Stimulated activated CD4-positive, alpha-beta T cell treated with anti-CD3 and anti-CD28 coated beads, Interleukin-4, amount 100 ng/mL, for 4 hours (primary cell): Measurements from ENCODE around the gene CPNE5.
A peak's percentile ranks its signal among the peaks of the same experiment; 100 is the strongest.

Experiments
- DNase-seq, 2 experiments: peaks; one replicate each; pipeline ENCODE4 v3.0.0-alpha.2; 2020

Gene CPNE5

GRCh38 chr6:36856277-36856676, 17.0 kb upstream of the CPNE5 start:
- DNase-seq: no peak

DNA sequence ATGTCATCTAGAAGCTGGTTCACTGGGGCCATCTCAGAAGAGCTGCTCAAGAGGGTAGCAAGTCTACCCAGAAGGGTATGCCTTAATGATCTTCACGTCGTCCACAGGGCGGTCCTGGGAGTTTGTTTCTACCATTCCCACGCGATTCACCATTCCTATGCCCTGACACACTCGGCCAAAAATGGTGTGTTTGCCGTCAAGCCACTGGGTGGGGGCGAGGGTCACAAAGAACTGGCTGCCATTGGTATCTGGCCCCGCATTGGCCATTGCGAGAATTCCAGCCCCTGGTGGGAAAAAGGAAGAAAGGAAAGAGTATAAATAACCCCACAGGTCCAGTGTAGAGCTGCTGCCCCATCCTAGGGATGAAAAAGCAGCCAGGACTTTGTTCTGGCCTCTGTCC, 16.5 kb upstream of the CPNE5 start:
- DNase-seq: no peak

GRCh38 chr6:36853325-36853724, 14.1 kb upstream of the CPNE5 start:
- DNase-seq: no peak

GRCh38 chr6:36852481-36853147, 13.4 kb upstream of the CPNE5 start:
- no peak for DNase-seq

GRCh38 chr6:36851626-36852025, 12.4 kb upstream of the CPNE5 start:
- DNase-seq: no peak

- DNase-seq: peak in 1 of 2 experiments; percentile 24
These were observed 11.9 kb upstream of the CPNE5 start for GRCh38 chr6:36851149-36851614.

DNA sequence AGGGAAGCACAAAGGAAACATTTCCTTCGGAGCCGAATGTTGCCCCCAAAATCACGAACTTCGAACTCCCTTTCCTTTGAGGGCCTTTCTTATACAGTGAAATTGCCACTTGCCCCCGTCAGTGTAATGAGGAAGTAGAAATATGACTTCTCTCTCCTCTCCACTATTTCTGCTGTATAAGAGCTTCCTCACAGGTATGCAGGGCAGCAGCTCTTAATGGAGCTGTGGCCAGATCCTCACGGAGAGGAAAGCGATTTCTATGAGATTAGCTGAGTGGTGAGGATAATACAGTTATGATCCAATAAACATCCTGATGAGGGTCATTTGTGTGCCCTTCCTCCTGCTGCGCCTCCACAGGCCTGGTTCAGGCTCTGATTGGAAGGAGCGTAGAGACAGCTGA, 10.8 kb upstream of the CPNE5 start:
- DNase-seq: no peak

DNA sequence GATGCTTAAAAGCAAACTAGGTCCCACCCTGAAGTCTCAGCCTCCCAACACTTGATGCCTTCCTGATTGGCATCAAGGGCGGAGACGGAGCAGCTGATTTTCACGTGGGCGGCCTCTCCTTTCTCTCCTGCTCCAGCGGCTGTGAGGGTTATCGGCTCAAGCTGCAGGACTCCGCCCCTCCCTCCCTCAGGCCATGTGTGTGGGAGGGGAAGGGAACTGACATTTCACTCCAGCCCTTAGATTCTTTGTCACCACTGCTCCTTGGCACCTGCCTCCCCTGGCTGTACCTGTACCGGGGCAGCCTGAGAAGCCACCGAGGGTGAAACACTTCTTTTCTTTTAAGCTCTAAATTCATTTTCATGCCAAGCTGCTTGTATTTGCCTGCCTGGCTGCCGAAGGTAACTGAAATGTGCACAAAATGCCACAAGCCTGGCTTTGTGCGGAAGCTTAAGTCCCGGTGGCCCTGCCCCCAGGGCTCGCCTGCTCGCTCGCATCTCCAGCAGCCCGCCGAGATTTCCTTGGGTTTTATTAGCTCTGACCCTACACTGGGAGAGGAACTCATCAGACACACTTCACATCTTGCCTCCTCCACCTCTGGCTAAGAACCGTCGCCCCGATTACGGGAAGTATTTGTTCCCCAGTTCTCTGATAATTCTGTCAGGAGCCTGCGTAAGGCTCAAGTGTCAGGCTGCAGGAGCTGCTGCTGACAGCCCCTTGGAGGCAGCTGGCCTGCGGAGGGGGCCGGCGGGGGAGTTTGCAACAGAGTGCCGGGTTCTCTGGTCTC, 9.6 kb upstream of the CPNE5 start:
- no peak for DNase-seq

DNA sequence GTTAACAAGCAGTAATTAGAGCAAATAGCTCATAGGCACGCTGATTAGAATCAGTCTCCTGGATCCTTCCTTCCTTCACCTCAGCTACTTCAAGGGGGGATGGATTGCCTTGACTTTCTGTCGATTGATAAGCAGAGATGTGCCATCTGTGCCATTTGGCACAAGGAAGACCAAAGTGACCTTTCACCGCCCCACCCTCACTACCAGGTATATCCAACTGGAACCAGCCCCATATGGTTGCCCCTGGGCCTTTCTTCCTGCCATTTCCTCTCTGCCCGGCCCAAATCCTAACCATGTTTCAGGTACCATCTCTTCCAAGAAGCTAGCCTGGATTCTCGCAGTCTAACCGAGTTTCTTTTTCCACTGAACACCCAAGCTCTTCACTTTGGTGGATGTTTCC, 8.7 kb upstream of the CPNE5 start:
- no peak for DNase-seq

GRCh38 chr6:36847152-36847551, 7.9 kb upstream of the CPNE5 start:
- DNase-seq: no peak

- no peak for DNase-seq
These were observed 6.0 kb upstream of the CPNE5 start for GRCh38 chr6:36845233-36845632.

GRCh38 chr6:36844232-36845170, 5.3 kb upstream of the CPNE5 start:
- DNase-seq: no peak

DNA sequence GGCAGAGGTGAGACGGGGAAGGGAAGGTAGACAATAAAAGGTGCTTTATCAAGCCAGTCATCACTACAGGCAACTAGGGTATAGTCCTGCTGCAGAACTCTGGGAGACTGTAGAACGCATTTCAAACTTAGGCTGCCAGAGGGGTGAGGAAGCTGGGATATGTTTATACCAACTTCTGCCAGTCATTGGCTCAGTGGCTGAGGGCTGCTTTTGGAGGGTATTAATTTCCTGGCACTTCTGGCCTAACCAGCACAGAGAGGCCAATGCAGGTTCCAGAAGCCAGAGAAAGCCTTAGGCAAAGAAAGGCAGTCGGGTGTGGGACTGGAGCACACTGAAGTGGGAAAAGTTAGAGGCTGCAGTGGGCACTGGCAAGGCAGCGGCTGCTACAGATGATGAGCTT, 3.9 kb upstream of the CPNE5 start:
- no peak for DNase-seq

DNA sequence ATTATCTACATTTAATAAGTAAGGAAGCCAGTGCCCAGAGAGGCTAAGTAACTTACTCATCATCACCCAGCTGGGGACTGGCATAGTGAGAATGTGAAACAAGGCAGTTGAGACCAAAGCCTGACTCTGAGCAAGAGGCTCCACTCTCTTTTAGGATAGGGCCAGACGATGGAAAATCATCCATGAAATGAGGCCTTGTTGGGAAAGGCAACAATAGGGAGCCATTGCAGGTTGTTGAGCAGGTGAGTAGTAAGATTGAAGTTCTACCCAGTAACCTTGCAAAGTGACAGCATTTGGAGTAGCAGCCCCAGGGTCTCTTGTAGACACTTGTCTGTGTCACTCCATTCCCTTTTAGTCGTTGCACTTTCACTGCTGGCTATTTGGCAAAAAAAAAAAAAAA, 2.5 kb upstream of the CPNE5 start:
- no peak for DNase-seq

DNA sequence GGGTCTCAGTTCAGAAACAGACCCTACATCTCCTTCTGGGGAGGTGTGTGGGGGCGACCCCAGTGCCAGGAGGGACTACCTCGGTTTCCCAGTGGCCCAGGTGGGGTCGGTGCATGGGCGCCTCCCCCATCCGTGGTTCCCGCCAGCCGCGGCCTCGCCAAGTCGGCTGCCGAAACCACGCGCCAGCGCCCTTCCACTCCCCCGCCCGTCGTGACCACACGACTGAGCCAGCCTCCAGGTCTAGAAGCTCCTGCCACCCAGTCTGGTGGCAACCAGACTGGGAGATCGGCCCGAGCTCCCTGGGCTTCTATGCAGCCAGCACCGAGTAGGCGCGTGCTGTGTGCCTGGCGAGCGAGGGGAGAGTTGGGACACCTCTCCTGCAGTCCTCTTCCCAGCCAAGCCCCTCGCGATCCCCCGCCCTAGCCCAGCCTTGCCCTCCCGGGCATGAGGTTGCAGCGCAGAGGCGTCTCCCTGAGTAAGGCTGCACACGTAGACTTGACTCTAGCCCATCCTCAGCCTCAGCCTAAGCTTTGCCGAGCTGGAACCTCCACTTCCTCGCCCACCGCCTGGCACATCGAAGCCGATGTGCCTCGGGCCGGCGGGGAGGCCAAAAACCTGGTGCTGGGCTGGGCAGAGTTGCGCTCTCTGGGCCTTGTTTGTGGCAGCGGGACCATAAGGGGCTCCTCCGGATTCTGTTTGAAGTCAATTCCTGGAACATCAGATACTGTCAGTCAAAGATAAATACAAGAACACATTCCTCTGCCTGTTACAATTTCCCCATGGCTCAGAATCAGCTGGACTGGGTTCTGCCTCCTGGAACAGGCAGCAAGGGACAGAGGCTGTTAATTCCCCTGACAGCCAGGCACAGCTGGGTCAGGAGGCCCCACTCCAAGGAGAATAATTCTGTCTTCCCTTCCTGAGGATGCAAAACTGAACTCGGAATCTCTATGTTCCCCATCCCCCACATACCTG, 1.5 kb upstream of the CPNE5 start:
- peak; percentile 10 to 25 for DNase-seq

DNA sequence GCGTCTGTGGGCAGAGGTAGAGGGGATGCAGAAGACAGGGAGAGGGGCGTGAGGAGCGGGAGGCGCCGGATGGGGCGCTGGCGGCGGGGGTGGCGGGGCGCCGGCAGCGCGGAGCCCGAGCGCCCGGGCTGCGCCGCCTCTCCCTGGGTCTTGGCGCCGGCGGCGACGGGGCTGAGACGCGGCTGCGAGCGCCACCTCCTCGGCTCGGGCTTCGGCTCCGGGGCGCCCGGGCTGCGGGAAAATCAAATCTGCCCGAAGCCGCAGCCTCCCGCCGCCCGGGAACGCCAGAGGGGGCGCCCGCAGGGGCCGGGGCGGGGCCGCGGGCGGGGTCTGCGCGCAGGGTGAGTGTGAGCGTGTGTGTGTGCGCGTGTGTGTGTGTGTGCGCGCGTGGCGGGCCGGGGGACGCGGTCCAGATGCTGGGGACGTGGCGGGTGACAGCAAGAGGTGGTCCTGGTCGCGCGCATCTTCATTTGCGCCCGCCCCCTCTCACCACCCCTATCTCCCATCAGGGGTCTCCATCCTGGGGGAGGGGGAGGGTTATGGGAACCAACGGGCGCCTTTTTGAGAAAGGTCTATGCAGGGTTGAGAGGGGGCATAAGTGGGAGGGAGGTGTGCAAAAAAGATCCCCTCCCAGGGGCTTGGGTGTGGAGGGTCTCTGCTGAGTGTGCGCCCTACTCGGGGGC, 646 bp upstream of the CPNE5 start:
- peak; percentile 30 to 46 for DNase-seq

GRCh38 chr6:36837686-36838085, 1.6 kb downstream of the CPNE5 start:
- DNase-seq: no peak

- DNase-seq: no peak
These were observed 2.3 kb downstream of the CPNE5 start for GRCh38 chr6:36837022-36837339.

- DNase-seq: no peak
These were observed 2.9 kb downstream of the CPNE5 start for GRCh38 chr6:36836111-36837021.

DNA sequence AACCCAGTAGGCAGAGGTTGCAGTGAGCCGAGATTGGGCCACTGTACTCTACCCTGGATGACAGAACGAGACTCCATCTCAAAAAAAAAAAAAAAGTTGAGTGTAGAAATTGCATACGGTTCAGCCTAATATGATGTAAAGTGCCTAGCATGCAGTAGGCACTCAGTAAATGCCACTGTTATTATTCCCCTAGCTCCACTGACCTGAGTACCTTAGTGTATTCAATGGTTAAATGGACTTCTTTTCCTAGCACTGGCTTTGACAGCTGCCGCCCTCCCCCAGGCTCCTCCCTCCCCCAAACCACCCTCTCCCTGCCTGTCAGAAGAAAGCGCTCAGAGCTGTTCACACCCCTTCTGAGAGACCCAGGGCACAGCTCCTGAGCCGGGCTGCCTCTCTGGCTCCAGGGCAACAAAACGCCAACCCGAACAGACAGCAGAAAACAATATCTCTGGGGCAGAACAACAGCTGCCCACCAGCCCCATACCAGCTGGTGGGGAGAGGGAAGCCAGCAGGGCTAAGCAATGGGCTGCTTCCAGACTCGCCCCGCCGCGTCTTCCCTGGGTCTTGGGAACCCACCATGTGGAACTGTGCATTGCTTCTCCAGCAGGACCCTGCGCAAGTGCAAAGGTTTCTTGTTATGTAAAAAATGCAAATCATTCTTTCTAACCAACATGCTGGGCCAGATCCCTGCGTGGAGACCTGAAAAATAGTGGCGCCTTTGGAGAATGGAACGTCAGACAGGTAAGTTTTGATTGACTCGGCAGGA, 4.5 kb downstream of the CPNE5 start:
- DNase-seq: no peak
